Left colon (tissue), 2 donors: ENCODE data around the gene OLA1. TPM values are rescaled to one million over a fixed set of nuclear protein-coding genes. Genes with fewer than 3 reads are reported as not detected.

Experiments used
- ATAC-seq: fragments of 200-7000 bp; cut with Tn5 transposase; one replicate; pipeline ENCODE4 v1.9.1; 2020; ENCODE audit warnings: mild to moderate bottlenecking, moderate library complexity
- DNase-seq, 2 donors: peaks; one replicate each; pipeline ENCODE4 v3.0.0-alpha.2; 2020
- intact Hi-C, 2 donors: fragments of 100-400 bp; cut with DNase I in 1 of 2; cut with micrococcal nuclease in 1 of 2; formaldehyde crosslinking; loops; one replicate each; pipeline versions ENCODE4 v1.11.2 to v1.14.0; 2022; cut with DNase I, micrococcal nuclease
- total RNA-seq, 2 donors: library from RNA; stranded (reverse); fragmentation: NEBNext Ultra II Directional; extraction: Animal tissue kit (Norgen Biotek cat#: 25700); gene quantifications; one replicate each; pipeline ENCODE4 v1.2.1, GENCODE V29; 2021
- donor health status: DM: no; HTN: no; CAD: no.
- donor health status: DM: yes; HTN: yes; CAD: no.

The OLA1 gene
- total RNA-seq, 2 donors from 2014 or later, result 59.2 to 67.2 TPM

GRCh38 chr2:174145827-174146226 is 102.5 kb downstream of the OLA1 start:
- DNase-seq, result no peak
- no peak for ATAC-seq
- intact Hi-C loops, result no loop called here

- intact Hi-C loops, result no loop called here
- DNase-seq (no peak), ATAC-seq (no peak)
These were observed 106.0 kb downstream of the OLA1 start for GRCh38 chr2:174142290-174142689.

- ATAC-seq (no peak), DNase-seq (no peak)
- intact Hi-C loops, result no loop called here
These were observed 110.2 kb downstream of the OLA1 start for GRCh38 chr2:174138161-174138560.

- intact Hi-C loops, result no loop called here
These were observed 112.4 kb downstream of the OLA1 start for GRCh38 chr2:174135981-174136380.

GRCh38 chr2:174125090-174125489 is 123.2 kb downstream of the OLA1 start:
- DNase-seq (no peak), ATAC-seq (no peak)
- intact Hi-C loops, result no loop called here

More at GRCh38 chr2:174135981-174136380, 112.4 kb downstream of the OLA1 start:
- DNase-seq (no peak), ATAC-seq (no peak)

GRCh38 chr2:174124181-174124580 is 124.2 kb downstream of the OLA1 start:
- DNase-seq, result no peak
- intact Hi-C loops, result no loop called here
- ATAC-seq, result no peak

- intact Hi-C loops, result no loop called here
- ATAC-seq, result no peak
- no peak for DNase-seq
These were observed 126.1 kb downstream of the OLA1 start for GRCh38 chr2:174122185-174122584.

- intact Hi-C loops, result no loop called here
- ATAC-seq, result no peak
These were observed 126.7 kb downstream of the OLA1 start for GRCh38 chr2:174121612-174122011.

GRCh38 chr2:174121175-174121574 is 127.2 kb downstream of the OLA1 start:
- intact Hi-C loops, result no loop called here
- no peak for ATAC-seq
- no peak for DNase-seq

More at GRCh38 chr2:174121612-174122011, 126.7 kb downstream of the OLA1 start:
- DNase-seq, result no peak

- intact Hi-C loops, result no loop called here
- ATAC-seq, result no peak
- DNase-seq, result no peak
These were observed 128.0 kb downstream of the OLA1 start for GRCh38 chr2:174120346-174120745.

GRCh38 chr2:174117951-174118930 is 130.1 kb downstream of the OLA1 start:
- intact Hi-C loops, result no loop called here
- DNase-seq, result no peak
- ATAC-seq, result no peak

- intact Hi-C loops, result no loop called here
- ATAC-seq (no peak), DNase-seq (no peak)
These were observed 136.3 kb downstream of the OLA1 start for GRCh38 chr2:174112073-174112472.

GRCh38 chr2:174108579-174108978 is 139.8 kb downstream of the OLA1 start:
- intact Hi-C loops, result no loop called here
- DNase-seq (no peak), ATAC-seq (no peak)

GRCh38 chr2:174106736-174107135 is 141.6 kb downstream of the OLA1 start:
- intact Hi-C loops, result no loop called here
- ATAC-seq (no peak), DNase-seq (no peak)

- ATAC-seq, result no peak
- DNase-seq, result no peak
- intact Hi-C loops, result no loop called here
These were observed 153.8 kb downstream of the OLA1 start for GRCh38 chr2:174094542-174094941.

GRCh38 chr2:174090476-174090875 is 157.9 kb downstream of the OLA1 start:
- no peak for DNase-seq
- intact Hi-C loops, result no loop called here
- no peak for ATAC-seq

- ATAC-seq (no peak), DNase-seq (no peak)
- intact Hi-C loops, result no loop called here
These were observed 159.4 kb downstream of the OLA1 start for GRCh38 chr2:174088706-174089460.

- DNase-seq (no peak), ATAC-seq (no peak)
- intact Hi-C loops, result no loop called here
These were observed 161.6 kb downstream of the OLA1 start for GRCh38 chr2:174086708-174087107.

GRCh38 chr2:174085781-174086180 is 162.6 kb downstream of the OLA1 start:
- no peak for ATAC-seq
- intact Hi-C loops, result no loop called here

More at GRCh38 chr2:174085781-174086180, 162.6 kb downstream of the OLA1 start:
- no peak for DNase-seq
